Measurements from ENCODE around the gene DENND1C. TPM values are rescaled to one million over a fixed set of nuclear protein-coding genes. Genes with fewer than 3 reads are reported as not detected.

DENND1C gene
- total and polyA plus RNA-seq, 7 donors = 0.17 to 0.93 (median 0.27) TPM

GRCh38 chr19:6480848-6481415 lies 655 bp downstream of the DENND1C start:
- no peak for DNase-seq
- no peaks in the 10 kb centered on the region for H3K4me1 ChIP-seq
- no peak overlapping the region for H3K27ac ChIP-seq
- 73 to 78% (median 74%) methylated on average over 10 of the region's 10 CpGs for WGBS, 3 donors
- no peak for TF ChIP-seq CTCF (IDR thresholded peaks at IDR 0.05)
- no peaks in the 10 kb centered on the region for H3K9me3 ChIP-seq
- peak overlapping the region; percentile 36 for H3K4me3 ChIP-seq
- peaks cover 0 to 30% (median 9%) of the 10 kb centered on the region in 3 donors for H3K27me3 ChIP-seq (ENCODE audit: insufficient read depth in 3 of 3, low read length in 2 of 3)
- no peak for ATAC-seq
- H3K36me3 ChIP-seq (ENCODE audit: insufficient read depth in 1 of 2, low read depth in 1 of 2) = no peaks in the 10 kb centered on the region
- intact Hi-C loops (cut with DNase I) = no loop called here

GRCh38 chr19:6479836-6480398 lies 1.7 kb downstream of the DENND1C start:
- Histone ChIP-seq H3K36me3 (ENCODE audit: insufficient read depth in 1 of 2, low read depth in 1 of 2) (no peaks in the 10 kb centered on the region), H3K9me3 (no peaks in the 10 kb centered on the region), H3K27ac (no peak overlapping the region), H3K4me3 (no peak overlapping the region), H3K27me3 (ENCODE audit: insufficient read depth in 3 of 3, low read length in 2 of 3) (peaks cover 0 to 41% (median 16%) of the 10 kb centered on the region in 3 donors), H3K4me1 (no peaks in the 10 kb centered on the region)
- no peak for TF ChIP-seq CTCF (IDR thresholded peaks at IDR 0.05)
- no peak for ATAC-seq
- intact Hi-C loops (cut with DNase I) = no loop called here
- WGBS, 3 donors = 42 to 52% (median 46%) methylated on average over 7 of the region's 7 CpGs
- DNase-seq = no peak

- 74 to 78% (median 77%) methylated on average over 8 to 13 of the region's 13 CpGs for WGBS, 3 donors
- Histone ChIP-seq H3K9me3 (no peaks in the 10 kb centered on the region), H3K27me3 (ENCODE audit: insufficient read depth in 3 of 3, low read length in 2 of 3) (peaks cover 0 to 49% (median 16%) of the 10 kb centered on the region in 3 donors), H3K27ac (no peak overlapping the region), H3K4me3 (no peak overlapping the region), H3K36me3 (ENCODE audit: insufficient read depth in 1 of 2, low read depth in 1 of 2) (no peaks in the 10 kb centered on the region), H3K4me1 (no peaks in the 10 kb centered on the region)
- intact Hi-C loops (cut with DNase I) = no loop called here
- no peak for DNase-seq
- no peak for TF ChIP-seq CTCF (IDR thresholded peaks at IDR 0.05)
- no peak for ATAC-seq
These were observed 2.8 kb downstream of the DENND1C start for GRCh38 chr19:6478815-6479214.

- no peak for ATAC-seq
- no peaks in the 10 kb centered on the region for H3K4me1 ChIP-seq
- intact Hi-C loops (cut with DNase I) = no loop called here
- H3K27me3 ChIP-seq (ENCODE audit: insufficient read depth in 3 of 3, low read length in 2 of 3) = peaks cover 0 to 52% (median 18%) of the 10 kb centered on the region in 3 donors
- H3K9me3 ChIP-seq = no peaks in the 10 kb centered on the region
- DNase-seq = no peak
- no peak overlapping the region for H3K27ac ChIP-seq
- no peaks in the 10 kb centered on the region for H3K36me3 ChIP-seq (ENCODE audit: insufficient read depth in 1 of 2, low read depth in 1 of 2)
- WGBS, 3 donors = 13 to 17% (median 15%) methylated on average over 28 to 29 of the region's 29 CpGs
- peak overlapping the region; percentile 33 for H3K4me3 ChIP-seq
- no peak for TF ChIP-seq CTCF (IDR thresholded peaks at IDR 0.05)
These were observed 4.6 kb downstream of the DENND1C start for GRCh38 chr19:6476896-6477431.
